GM21717 (cell line): ENCODE results near the gene PTP4A2.
"Not testable (repeated sequence)": the region's sequence is repeated elsewhere in the genome, so short reads cannot be mapped to it uniquely, and the experiment has no call there.

ENCODE experiments used
- ATAC-seq: cut with Tn5 transposase; IDR thresholded peaks from one replicate; pipeline ENCODE4 v1.9.1; 2021; ENCODE audit warnings: mild to moderate bottlenecking, moderate library complexity; ENCODE audit not compliant: unreplicated experiment

PTP4A2 gene

DNA sequence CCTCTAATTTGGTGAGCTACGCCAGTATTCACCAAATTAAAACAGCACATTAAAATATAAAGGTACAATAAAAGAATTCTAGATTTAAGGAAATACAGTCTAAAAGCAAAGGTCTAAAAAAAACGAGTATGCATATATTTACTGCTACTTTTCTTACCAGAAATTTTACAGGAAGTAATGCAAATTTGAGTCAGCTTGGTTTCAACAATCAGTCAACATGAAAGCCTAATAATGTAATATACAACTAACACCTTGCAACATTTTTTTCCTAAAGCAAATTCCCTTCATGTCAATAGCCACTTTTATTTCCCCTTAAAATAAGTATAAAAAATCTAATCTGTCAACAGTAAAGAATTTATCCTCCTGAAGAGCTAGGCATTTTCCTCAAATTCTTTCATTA, 11.9 kb downstream of the PTP4A2 start:
- no peak for ATAC-seq

DNA sequence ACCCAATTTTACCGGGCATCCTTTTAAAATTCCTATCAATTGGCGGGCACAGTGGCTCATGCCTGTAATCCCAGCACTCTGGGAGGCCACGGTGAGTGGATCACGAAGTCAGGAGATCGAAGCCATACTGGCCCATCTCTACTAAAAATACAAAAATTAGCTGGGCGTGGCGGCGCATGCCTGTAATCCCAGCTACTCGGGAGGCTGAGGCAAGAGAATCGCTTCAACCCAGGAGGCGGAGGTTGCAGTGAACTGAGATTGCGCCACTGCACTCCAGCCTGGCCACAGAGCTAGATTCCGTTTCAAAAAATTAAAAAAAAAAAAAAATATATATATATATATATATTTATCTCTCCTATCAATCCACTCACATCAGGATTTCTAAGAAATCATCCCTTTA, 12.3 kb downstream of the PTP4A2 start:
- not testable (repeated sequence) for ATAC-seq

DNA sequence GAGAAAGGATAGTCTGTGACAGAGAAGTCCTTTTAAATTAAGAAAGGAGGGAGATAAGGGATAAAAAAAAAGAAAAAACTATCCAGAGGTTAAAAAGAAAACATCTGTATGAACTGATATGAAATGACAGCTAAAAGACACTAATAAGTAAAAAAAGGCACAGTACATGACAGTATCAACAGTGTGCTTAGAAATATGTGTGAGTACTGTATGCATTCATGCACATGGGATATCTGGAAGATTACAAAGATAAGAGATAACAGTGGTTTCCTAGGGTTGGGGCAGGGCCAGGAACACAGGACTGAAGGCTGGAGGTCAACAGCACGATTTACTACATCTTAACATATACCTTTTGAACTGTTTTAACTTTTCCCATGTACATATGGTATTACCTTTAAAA, 13.3 kb downstream of the PTP4A2 start:
- no peak for ATAC-seq

DNA sequence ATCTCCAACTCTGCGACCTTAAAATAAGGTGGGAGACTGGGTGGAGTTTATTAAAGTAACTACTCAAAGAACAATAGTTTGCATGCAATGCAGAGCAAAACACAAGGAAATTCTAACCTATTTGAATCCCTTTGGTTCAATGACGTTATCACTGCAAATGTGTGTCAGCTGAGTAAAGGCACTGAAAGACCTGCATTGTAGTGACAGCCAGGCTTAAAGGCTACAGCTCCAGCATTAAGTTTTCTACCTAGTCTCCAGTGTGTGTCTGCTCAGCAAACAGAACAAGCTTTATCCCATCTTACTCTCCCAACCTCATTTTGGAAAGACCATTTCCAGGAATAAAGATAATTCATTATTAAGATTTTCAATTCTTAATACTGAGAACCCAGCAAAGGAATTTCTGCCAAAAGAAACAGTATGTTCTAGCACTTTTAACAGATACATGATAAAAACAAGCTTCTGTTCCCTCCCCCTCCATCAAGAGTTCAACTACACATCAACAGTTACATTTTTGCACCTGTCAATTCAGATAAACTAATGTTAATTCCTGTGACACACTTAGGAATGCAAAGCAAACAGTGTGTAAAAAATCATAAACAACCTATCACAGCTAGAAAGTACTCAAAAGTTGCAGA, 14.2 kb downstream of the PTP4A2 start:
- no peak for ATAC-seq

DNA sequence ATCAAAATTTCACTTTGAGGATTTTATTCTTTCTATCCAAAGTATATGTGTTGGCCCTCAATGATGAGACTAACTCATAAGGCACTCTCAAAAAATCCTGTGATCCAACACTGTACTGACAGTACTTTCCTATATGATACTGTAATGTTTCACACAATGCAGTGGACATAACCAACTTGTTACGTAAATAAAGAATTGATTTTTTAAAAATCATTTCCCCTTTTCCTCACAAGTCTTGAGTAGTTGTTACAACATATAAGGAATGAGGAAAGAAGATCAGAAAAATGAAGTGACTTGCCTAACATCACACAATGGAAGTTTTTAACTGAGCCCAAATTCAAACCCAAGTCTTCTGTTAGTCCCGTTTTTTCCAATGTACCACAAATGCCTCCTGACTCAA, 17.2 kb downstream of the PTP4A2 start:
- ATAC-seq = no peak

DNA sequence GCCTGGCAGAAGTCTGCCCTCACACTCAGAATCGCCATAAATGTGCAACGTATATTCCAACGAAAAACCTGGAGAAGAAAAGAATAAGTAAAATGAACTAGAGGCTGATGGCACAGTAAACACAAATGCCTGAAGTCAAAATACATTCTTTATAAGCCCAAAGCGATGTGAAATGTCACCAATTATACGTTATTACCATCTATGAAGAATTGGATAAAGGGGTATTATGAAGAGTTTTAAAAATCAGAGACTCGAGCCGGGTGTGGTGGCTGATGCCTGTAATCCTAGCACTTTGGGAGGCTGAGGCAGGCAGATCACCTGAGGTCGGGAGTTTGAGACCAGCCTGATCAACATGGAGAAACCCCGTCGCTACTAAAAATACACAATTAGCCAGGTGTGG, 18.6 kb downstream of the PTP4A2 start:
- ATAC-seq = no peak

DNA sequence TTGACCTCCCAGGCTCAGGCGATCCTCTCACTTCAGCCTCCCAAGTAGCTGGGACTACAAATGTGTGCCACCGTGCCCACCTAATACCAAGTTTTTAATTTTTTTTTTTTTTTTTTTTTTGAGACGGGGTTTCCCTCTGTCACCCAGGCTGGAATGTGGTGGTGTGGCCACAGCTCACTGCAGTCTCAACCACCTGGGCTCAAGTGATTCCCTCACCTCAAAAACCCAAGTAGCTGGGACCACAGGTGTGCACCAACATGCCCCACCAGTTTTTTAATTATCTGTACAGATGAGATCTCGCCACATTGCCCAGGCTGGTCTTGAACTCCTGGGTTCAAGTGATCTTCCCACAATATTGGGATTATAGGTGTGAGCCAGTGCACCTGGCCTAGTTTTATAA, 22.7 kb downstream of the PTP4A2 start:
- ATAC-seq = no peak

DNA sequence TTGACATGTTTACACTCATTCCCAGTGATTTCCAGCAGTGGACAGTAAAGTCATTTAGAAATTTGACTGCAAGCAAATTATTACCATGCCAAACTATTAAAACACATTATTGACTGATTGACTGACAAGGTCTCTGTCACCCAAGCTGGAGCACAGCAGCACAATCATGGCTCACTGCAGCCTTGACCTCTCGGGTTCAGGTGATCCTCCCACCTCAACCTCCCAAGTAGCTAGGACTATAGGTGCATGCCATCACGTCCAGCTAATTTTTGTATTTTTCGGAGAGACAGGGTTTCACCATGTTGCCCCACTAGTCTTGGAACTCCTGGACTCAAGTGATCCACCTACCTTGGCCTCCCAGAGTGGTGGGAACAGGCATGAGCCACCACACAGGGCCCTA, 24.2 kb downstream of the PTP4A2 start:
- ATAC-seq = no peak

DNA sequence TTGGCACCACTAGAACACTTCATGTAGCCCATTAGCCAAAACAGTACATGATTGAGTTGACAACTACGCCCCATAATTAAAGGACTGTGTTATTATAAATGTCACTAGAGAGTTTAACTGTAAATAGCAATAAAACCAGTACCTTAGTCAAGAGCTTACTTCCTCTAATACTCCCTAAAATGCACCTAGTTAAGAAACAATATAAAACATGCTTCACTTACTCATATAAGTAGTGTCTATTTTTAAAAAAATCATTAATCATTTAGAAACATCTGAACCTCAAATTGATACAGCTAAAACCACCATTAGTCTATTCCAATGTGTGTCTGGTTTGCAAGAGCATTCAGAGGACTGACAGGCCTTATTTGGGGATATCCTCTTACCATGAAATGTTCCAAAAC, 25.3 kb downstream of the PTP4A2 start:
- ATAC-seq = peak; percentile 52

DNA sequence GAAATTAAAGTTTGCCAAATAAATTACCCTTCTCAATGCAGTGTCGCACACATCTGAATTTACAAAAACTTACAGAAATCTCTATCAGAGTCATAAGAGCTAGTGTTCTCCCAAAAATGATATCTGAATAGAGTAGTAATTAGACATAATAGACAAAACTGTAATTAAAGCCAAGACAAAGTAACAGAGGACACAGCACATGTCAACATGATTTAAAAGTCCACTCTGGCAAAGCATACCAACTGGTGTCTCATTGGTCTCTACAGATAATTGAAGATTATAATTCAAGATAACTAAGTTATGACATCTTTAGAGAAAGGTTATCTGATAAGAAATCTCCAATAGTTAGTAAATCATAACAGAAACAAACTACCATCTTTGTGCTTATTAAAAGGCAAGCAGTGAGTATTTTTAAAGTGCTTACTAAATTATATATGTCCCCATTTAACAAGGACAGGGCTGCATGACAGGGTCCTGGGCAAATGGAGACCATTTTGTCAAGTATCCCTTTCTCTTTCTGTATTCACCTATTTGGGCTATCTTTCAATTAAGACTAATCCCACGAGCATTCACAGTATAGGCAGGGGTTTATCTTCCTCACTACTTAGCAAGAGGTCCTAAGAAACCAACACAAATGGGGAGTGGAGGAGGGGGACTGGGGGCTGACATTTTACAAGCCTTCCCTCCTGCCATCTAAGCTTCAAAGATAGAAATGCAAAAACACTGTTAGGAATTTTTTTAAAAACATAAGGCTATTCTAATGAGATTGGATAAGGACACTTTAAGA, 26.0 kb downstream of the PTP4A2 start:
- ATAC-seq = no peak

DNA sequence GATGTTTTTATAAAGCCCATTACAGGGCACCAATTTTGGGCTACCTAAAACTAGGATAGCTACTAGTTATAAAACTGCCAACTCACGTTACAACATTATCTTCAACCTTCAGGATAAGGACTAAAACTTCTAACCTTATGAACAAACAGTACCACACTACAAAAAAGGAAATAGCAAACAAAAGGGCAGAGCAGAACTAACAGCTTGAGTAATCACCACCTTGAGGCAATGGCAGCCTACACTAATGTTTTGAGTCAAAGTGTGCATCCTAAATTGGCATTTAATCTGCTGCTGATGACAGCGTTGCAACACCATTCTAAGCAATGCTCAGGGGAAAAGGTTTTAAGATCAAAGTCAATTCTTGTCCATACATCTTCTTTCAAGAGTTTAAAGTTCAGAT, 27.2 kb downstream of the PTP4A2 start:
- no peak for ATAC-seq

DNA sequence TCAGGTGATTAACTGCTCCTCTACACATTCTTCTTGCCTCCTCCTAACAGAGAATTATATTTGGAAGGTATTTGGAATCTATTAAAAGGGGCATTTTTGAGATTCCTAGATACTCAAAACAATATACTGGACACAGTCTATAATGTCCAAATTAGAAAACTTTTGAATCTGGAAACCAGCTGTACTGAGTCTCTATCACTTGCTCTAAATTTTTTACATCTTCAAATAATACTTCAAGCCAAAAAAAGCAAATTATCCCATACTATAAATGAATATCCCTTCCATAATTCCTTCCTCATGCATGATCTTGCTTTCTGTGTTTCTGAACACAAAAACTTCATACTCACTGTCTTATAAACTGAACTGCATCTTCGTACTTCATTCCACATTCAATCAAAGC, 28.5 kb downstream of the PTP4A2 start:
- no peak for ATAC-seq

DNA sequence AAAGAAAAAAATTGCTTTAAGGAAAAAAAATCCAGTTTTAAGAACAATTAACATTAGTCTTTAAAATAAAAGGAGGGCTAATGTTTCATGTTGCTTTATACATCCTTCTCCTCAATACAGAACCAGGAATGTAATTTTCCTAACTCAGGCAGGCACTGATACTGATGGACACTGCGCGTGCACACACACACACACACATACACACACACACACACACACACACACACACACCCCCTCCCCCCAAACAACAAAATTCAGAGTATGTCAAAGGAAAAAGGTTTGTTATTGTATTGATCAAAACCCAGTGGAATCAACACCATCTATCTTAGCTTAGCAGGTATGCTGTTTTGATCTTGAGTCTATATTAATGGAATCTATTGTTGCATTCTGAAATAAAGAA, 31.6 kb downstream of the PTP4A2 start:
- no peak for ATAC-seq

DNA sequence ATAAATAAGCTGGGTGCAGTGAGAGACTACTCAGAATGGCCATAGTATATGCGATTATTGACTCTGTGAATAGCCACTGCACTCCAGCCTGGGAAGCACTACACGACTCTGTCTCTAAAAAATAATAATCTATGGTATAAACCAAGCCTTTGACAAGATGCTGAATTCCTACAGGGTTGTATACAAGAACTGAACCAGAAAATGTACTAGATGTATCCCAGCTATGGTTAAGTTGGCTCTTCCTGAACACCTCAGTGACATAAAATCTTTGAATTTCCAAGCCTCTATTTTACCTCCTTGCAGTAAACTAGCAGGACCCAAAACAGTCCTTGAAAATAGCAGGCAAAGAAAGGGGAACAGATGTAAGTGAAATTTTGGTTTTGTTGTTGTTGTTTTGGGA, 32.5 kb downstream of the PTP4A2 start:
- no peak for ATAC-seq

DNA sequence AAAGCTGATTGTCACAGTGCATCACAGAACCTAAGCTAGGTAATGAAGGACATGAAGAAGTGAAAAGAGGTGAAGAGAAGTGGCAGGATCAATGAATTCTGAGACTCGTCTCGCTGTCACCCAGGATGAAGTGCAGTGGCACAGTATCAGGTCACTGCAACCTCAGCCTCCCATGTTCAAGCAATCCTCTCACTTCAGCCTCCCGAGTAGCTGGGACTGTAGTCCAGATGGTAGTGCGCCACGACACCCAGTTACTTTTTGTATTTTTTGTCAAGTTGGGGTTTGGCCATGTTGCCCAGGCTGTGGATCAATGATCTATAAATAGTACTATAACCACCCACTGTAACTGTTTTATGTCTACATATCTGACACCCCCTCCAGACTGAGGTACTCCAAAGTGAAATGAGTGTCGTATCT, 33.1 kb downstream of the PTP4A2 start:
- no peak for ATAC-seq

DNA sequence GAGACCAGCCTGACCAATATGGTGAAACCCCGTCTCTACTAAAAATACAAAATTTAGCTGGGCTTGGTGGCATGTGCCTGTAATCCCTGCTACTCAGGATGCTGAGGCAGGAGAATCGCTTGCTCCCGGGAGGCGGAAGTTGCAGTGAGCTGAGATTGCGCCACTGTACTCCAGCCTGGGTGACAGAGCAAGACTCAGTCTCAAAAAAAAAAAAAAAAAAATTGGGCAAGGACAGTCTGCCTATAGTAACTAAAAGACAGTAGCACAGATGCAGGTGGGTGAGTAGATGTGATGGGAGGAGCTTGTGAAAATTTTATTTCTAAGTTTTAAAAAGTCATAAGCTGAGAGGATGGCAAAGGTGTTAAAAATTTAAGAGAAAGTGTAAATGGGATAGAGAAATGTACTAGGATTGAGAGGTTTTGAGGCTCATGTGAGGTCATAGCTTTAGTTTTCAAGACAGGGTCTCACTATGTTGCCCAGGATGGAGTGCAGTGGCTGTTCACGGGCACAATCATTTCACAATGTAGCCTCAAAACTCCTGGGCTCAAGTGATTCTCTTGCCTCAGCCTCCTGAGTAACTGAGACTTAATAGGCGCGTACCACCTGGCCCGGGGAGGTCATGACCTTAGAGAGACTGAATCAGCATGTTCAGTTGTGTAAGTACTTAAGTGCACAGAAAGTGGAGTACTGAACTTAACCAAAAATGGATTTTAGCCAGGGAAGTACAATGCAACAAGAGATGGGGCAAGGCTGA, 33.7 kb downstream of the PTP4A2 start:
- ATAC-seq = no peak

DNA sequence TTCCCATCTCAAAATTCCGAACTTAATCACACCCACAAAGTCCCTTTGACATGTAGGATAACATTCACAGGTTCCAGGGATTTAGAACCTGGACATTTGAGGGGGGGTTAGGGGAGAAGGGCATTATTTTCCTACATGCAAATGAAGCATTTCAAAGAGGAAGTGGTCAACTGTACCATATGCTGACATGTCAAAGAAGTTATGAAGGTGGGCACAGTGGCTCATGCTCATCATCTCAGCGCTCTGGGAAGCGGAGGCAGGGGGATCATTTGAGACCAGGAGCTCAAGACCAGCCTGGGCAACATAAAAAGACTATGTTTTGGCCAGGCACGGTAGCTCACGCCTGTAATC, 35.7 kb downstream of the PTP4A2 start:
- no peak for ATAC-seq

DNA sequence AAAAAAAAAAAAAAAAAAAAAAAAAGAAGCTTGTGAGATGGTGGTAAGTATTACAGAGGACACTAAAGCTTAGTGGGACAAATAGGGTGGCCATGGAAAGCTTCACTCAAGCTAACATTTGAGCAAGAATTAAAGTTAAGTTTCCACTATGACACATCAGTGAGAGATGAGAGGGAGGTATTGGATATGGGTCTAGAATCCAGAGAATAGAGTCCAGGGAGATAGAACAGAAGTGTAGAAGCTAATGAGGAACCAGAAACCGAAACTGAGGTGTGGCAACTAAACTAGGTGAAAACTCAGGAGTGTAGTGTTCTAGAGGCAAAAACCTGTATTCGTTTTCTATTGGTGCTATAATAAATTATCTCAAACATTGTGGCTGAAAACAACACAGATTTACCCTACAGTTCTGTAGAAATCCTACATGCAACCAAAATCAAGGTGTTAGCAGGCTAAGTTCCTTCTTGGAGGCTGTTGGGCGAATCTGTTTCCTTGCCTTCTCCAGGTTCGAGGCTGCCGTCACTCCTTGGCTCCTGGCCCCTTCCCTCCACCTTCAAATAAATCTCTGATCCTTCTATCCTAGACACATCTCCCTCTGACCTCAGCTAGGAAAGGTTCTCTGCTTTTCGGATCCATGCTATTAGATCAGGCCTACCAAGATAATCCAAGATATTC, 36.2 kb downstream of the PTP4A2 start:
- no peak for ATAC-seq

DNA sequence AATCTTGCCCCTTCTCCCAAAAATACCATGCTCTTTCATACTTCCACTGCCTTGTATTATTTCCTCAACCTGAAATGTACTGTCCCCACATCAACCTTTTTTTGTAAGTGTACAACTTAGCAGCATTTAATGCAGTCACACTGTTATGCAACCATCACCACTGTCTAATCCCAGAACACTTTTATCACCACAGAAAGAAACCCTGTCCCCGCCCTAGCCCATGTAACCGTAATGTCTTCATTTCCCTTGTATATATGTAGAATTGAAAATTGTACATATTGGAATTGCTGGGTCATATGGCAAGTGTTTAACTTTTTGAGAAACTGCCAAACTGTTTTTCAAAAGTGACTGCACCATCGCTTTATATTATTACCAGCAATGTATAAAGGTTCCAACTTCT, 37.4 kb downstream of the PTP4A2 start:
- no peak for ATAC-seq

DNA sequence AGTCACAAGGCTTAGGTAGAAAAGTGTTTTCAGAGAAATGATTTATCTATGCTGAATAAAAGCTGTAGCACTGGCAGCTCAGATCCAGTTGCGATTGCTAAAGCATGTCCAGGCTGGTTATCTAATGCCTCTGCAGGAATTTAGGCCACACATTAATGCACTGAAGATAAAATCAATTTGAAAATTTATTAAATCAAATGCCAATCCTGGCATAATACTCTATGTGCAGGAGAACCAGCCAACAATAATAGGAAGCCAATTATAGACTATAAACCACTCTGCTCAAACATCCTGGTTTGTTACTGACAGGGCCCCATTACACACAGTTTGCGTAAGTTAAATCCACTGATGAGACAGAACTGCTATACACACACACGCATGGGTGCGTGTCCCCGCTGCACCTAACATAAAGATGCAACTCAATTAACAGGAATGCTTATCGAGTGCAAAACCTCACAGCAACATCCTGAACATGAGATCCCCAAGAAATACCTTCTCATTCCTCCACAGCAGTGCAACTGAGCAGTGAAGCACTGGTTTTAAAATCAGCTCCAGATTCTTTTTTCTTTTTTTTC, 40.6 kb downstream of the PTP4A2 start:
- no peak for ATAC-seq

DNA sequence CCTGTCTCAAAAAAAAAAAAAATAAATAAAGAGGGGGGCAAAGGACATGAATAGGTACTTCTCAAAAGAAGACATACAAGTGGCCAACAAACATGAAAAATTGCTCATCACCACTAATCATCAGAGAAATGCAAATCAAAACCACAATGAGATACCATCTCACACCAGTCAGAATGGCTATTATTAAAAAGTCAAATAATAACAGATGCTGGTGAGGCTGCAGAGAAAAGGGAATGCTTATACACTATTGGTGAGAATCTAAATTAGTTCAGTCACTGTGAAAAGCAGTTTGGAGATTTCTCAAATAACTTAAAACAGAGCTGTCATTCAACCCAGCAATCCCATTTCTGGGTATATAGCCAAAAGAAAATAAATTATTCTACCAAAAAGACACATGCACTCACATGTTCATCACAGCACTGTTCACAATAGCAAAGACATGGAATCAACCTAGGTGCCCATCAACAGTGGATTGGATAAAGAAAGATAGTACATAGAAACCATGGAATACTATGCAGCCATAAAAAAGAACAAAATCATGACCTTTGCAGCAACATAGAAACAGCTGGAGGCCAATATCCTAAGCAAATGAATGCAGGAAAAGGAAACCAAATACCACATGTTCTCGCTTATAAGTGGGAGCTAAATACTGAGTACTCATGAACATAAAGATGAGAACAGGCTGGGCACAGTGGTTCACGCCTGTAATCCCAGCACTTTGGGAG, 42.5 kb downstream of the PTP4A2 start:
- not testable (repeated sequence) for ATAC-seq
